NB4 (cell line): ENCODE data around the gene BTBD9.

Source experiments
- CTCF ChIP-seq: IDR thresholded peaks from one replicate; pipeline ENCODE4 v1.5.1; 2012; ENCODE audit warnings: low read depth, low read length
- MAX ChIP-seq: IDR thresholded peaks from 2 replicates; pipeline ENCODE4 v1.6.1; 2011; ENCODE audit warnings: low read depth, low read length
- POLR2A ChIP-seq: IDR thresholded peaks from 2 replicates; pipeline ENCODE4 v1.6.1; 2011; ENCODE audit warnings: mild to moderate bottlenecking; ENCODE audit not compliant: insufficient read length; ENCODE audit errors: extremely low read depth

- TF ChIP-seq CTCF, result no peak
- no peak for TF ChIP-seq POLR2A
- TF ChIP-seq MAX, result no peak
Observed at GRCh38 chr6:38673397-38674165, 33.9 kb upstream of the BTBD9 start.
